ENCODE measurements around the gene SPOCK2. TPM values are rescaled to one million over a fixed set of nuclear protein-coding genes. Genes with fewer than 3 reads are reported as not detected.
A peak's percentile ranks its signal among the peaks of the same experiment; 100 is the strongest.

The SPOCK2 gene
- total and polyA plus RNA-seq, 4 donors = 79.7 to 312 (median 241) TPM

DNA sequence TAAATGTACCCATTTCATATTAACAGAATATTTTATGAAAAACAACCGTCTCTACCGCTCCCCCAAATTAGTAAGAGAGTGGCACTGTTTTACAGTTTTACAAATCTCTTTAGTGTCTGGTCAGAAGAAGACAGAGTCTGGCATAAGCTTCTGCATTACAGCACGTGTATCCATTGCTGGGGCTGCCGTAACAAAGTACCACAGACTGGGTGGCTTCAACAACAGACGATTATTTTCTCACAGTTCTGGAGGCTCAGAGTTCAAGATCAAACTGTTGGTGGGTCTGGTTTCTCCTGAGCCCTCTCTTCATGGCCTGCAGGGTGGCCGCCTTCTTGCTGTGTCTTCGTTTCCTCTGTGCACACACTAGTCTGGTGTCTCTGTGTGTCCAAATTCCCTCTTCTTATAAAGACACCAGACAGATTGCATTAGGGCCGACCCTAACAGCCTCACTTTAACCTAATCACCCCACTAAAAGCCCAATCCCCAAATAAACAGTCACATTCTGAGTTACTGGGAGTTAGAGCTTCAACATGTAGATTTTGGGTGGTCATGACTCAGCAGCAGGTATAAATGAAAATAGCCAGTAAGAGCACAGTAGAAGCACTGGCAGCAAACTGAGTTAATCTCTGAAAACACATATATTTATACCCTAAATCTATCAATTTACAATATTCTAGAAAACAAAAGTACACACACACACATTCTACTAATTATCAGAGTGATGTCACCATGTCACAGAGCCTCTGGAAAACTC is 4.0 kb upstream of the SPOCK2 start:
- no peaks in the 10 kb centered on the region for H3K9me3 ChIP-seq (ENCODE audit: control insufficient read depth, insufficient read depth, low read length)
- peaks cover 5% of the 10 kb centered on the region for H3K36me3 ChIP-seq (ENCODE audit: control insufficient read depth, insufficient read depth, low read length)
- H3K27me3 ChIP-seq (ENCODE audit: control insufficient read depth, insufficient read depth, low read length) = peaks cover 5% of the 10 kb centered on the region
- WGBS (ENCODE audit: insufficient coverage) = 76% methylated on average over 5 of the region's 8 CpGs
- DNase-seq (ENCODE audit: low read depth in 4 of 6, low spot score in 6 of 6) = no peak
- H3K27ac ChIP-seq (ENCODE audit: low read depth, low read length) = no peak overlapping the region
- no peak overlapping the region for H3K4me3 ChIP-seq (ENCODE audit: low read depth, low read length)
- peaks cover 23% of the 10 kb centered on the region for H3K4me1 ChIP-seq (ENCODE audit: control insufficient read depth, insufficient read depth, low read length)

GRCh38 chr10:72090326-72090725 is 2.0 kb upstream of the SPOCK2 start:
- WGBS (ENCODE audit: insufficient coverage) = no CpG with 5 or more reads among the region's 3 CpGs
- H3K4me1 ChIP-seq (ENCODE audit: control insufficient read depth, insufficient read depth, low read length) = peaks cover 40% of the 10 kb centered on the region
- no peak for DNase-seq (ENCODE audit: low read depth in 4 of 6, low spot score in 6 of 6)
- peak overlapping the region; percentile 88 for H3K27ac ChIP-seq (ENCODE audit: low read depth, low read length)
- peaks cover 5% of the 10 kb centered on the region for H3K27me3 ChIP-seq (ENCODE audit: control insufficient read depth, insufficient read depth, low read length)
- no peak overlapping the region for H3K4me3 ChIP-seq (ENCODE audit: low read depth, low read length)
- H3K36me3 ChIP-seq (ENCODE audit: control insufficient read depth, insufficient read depth, low read length) = peaks cover 8% of the 10 kb centered on the region
- H3K9me3 ChIP-seq (ENCODE audit: control insufficient read depth, insufficient read depth, low read length) = no peaks in the 10 kb centered on the region

GRCh38 chr10:72089618-72090017 is 1.3 kb upstream of the SPOCK2 start:
- peaks cover 6% of the 10 kb centered on the region for H3K36me3 ChIP-seq (ENCODE audit: control insufficient read depth, insufficient read depth, low read length)
- DNase-seq (ENCODE audit: low read depth in 4 of 6, low spot score in 6 of 6) = peak in 1 of 6 donors; percentile 77
- no peaks in the 10 kb centered on the region for H3K9me3 ChIP-seq (ENCODE audit: control insufficient read depth, insufficient read depth, low read length)
- no peak overlapping the region for H3K4me3 ChIP-seq (ENCODE audit: low read depth, low read length)
- H3K27ac ChIP-seq (ENCODE audit: low read depth, low read length) = peak overlapping the region; percentile 88
- WGBS (ENCODE audit: insufficient coverage) = no CpG with 5 or more reads among the region's 6 CpGs
- H3K27me3 ChIP-seq (ENCODE audit: control insufficient read depth, insufficient read depth, low read length) = peaks cover 5% of the 10 kb centered on the region
- peaks cover 45% of the 10 kb centered on the region for H3K4me1 ChIP-seq (ENCODE audit: control insufficient read depth, insufficient read depth, low read length)

DNA sequence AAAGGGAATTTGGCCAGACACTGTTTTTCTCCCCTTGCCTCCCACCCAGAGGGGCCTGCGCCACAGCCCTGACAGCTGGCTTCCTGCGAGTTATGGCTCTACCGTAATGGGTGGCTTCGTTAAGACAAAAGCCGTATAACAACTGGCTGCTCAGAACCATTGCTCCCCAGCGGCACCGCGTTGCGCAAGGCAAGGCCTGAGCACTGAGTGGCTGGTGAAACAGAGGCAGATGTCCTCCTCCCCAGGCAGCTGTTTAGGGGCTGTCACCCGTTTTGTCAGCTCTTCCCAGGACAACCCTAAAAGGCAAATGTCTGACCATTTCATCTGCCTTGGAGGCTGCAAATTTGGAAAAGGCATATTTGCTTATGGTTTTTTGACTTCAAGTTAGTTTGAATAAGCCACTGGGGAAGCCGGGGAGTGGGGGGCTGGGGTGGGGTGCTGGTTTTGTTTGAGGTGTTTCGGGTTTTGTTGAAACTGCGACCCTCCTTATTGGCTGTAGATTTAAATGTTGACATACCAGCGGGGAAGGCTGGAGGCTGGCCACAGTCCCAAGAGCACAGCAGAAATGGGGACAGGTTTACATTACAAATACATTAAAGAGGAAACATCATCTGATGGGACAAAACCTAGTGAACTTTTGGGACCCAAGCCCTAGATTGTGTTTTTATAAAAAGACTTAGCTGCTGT is 681 bp upstream of the SPOCK2 start:
- DNase-seq (ENCODE audit: low read depth in 4 of 6, low spot score in 6 of 6) = peak in 4 of 6 donors; percentile 58 to 97 (median 70)
- Histone ChIP-seq H3K36me3 (ENCODE audit: control insufficient read depth, insufficient read depth, low read length) (peaks cover 9% of the 10 kb centered on the region), H3K9me3 (ENCODE audit: control insufficient read depth, insufficient read depth, low read length) (no peaks in the 10 kb centered on the region), H3K4me1 (ENCODE audit: control insufficient read depth, insufficient read depth, low read length) (peaks cover 48% of the 10 kb centered on the region), H3K27ac (ENCODE audit: low read depth, low read length) (peak overlapping the region; percentile 88), H3K27me3 (ENCODE audit: control insufficient read depth, insufficient read depth, low read length) (peaks cover 5% of the 10 kb centered on the region), H3K4me3 (ENCODE audit: low read depth, low read length) (peak overlapping the region; percentile 60)
- WGBS (ENCODE audit: insufficient coverage) = 8% methylated on average over 11 of the region's 14 CpGs

GRCh38 chr10:72087392-72087968 is 871 bp downstream of the SPOCK2 start:
- Histone ChIP-seq H3K4me1 (ENCODE audit: control insufficient read depth, insufficient read depth, low read length) (peaks cover 56% of the 10 kb centered on the region), H3K27me3 (ENCODE audit: control insufficient read depth, insufficient read depth, low read length) (peaks cover 5% of the 10 kb centered on the region), H3K27ac (ENCODE audit: low read depth, low read length) (peak overlapping the region; percentile 88), H3K9me3 (ENCODE audit: control insufficient read depth, insufficient read depth, low read length) (no peaks in the 10 kb centered on the region), H3K36me3 (ENCODE audit: control insufficient read depth, insufficient read depth, low read length) (peaks cover 18% of the 10 kb centered on the region), H3K4me3 (ENCODE audit: low read depth, low read length) (peak overlapping the region; percentile 60)
- peak in 1 of 6 donors; percentile 57 for DNase-seq (ENCODE audit: low read depth in 4 of 6, low spot score in 6 of 6)
- WGBS (ENCODE audit: insufficient coverage) = under 1% methylated on average over 50 of the region's 50 CpGs

DNA sequence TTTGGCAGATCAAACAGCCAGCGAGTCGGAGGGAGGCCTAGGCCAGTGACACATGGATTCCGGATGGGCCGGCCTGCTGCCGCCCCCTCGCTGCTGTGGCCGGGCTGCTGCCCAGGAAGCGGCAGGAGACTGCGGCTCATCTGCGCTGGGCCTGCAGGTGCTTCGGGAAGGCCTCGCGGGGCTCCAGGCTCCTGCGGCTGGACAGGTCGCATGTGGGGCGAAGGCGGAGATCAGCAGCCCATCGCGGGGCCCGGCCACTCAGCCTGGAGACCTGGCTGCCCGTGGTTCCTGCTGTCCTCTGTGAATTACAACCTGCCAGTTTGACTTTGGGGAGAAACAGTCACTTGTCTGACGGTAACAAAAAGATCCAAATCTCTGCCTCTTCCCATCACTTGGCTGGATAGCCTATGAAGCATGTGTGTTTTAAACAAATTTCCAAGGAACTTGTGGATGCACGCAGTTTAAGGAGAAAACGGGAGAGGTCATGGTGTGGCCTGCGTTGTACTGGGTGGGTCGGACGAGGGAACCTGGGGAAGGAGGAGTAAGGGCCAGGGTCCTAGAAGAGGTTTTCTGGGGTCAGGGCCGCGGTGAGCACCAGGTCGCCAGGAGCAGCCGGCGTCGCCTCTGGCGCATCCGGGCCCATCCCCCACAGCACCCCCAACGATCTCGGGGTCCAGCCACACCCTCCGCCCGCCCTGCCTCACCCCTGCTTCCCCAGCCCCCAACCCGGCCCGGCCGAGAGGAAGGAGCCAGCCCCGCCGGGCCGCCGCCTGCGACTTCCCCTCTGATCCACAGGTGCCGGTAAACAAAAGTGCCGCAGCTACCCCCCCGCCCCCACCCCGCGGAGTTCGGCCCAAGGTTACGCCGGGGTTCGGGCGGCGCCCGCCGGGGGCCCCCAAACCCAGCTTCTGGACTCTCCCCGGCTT is 1.6 kb downstream of the SPOCK2 start:
- H3K27me3 ChIP-seq (ENCODE audit: control insufficient read depth, insufficient read depth, low read length) = peaks cover 5% of the 10 kb centered on the region
- DNase-seq (ENCODE audit: low read depth in 4 of 6, low spot score in 6 of 6) = peak in 1 of 6 donors; percentile 33
- 18% methylated on average over 60 of the region's 61 CpGs for WGBS (ENCODE audit: insufficient coverage)
- H3K9me3 ChIP-seq (ENCODE audit: control insufficient read depth, insufficient read depth, low read length) = no peaks in the 10 kb centered on the region
- peak overlapping the region; percentile 56 for H3K4me3 ChIP-seq (ENCODE audit: low read depth, low read length)
- H3K27ac ChIP-seq (ENCODE audit: low read depth, low read length) = peak overlapping the region; percentile 85
- H3K4me1 ChIP-seq (ENCODE audit: control insufficient read depth, insufficient read depth, low read length) = peaks cover 63% of the 10 kb centered on the region
- H3K36me3 ChIP-seq (ENCODE audit: control insufficient read depth, insufficient read depth, low read length) = peaks cover 25% of the 10 kb centered on the region

DNA sequence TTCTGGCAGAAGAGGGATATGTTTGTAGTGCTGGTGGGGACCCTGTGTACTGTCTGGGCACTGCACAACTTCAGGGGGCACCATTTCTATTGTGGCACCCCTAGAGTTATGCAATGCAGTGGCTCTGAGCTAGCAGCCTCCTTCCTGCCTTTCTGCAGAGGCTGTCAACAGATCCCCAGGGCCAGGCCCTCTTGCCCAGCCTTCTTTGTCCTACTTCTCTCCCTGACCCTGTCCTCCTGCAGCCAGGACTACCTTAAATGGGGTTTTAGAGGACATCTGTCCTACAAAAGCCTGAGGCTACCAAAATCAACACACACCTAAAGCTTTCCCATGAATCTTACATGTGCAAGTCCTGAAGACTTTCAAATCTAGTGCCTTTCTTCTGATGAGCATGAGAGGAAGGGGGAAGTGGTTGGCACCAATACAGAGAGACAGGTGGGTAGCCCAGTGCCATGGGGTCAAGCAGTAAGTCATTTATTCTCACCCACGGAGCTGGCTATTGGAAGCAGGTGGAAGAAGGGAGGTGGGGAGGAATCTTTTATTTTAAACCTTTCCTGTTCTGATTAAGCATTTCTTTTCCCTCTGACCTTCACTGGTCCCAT is 2.4 kb downstream of the SPOCK2 start:
- Histone ChIP-seq H3K36me3 (ENCODE audit: control insufficient read depth, insufficient read depth, low read length) (peaks cover 27% of the 10 kb centered on the region), H3K4me1 (ENCODE audit: control insufficient read depth, insufficient read depth, low read length) (peaks cover 71% of the 10 kb centered on the region), H3K9me3 (ENCODE audit: control insufficient read depth, insufficient read depth, low read length) (no peaks in the 10 kb centered on the region), H3K27me3 (ENCODE audit: control insufficient read depth, insufficient read depth, low read length) (peaks cover 5% of the 10 kb centered on the region), H3K27ac (ENCODE audit: low read depth, low read length) (peak overlapping the region; percentile 49), H3K4me3 (ENCODE audit: low read depth, low read length) (peak overlapping the region; percentile 56)
- DNase-seq (ENCODE audit: low read depth in 4 of 6, low spot score in 6 of 6) = no peak
- no CpG with 5 or more reads among the region's 1 CpG for WGBS (ENCODE audit: insufficient coverage)

DNA sequence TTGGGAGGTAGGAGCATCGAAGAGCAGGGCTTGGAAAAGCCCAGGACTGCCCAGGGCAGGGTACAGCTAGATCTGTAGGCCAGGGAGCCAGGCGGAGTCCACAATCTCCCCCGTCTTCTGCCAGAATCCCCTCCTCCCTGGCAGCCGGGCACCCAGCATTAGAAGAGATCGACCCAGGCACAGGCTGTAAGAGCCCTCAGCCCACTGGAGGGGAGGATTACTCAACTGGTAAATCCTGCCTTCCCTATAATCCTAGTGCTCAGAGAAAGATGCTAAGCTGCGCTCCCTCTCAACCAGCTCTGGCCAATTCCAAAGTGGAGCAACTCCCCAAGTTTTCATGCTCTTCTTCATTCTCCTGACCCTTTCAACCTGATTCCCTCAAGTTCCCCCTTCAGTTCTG is 3.2 kb downstream of the SPOCK2 start:
- Histone ChIP-seq H3K4me1 (ENCODE audit: control insufficient read depth, insufficient read depth, low read length) (peaks cover 79% of the 10 kb centered on the region), H3K9me3 (ENCODE audit: control insufficient read depth, insufficient read depth, low read length) (no peaks in the 10 kb centered on the region), H3K27me3 (ENCODE audit: control insufficient read depth, insufficient read depth, low read length) (peaks cover 5% of the 10 kb centered on the region), H3K4me3 (ENCODE audit: low read depth, low read length) (no peak overlapping the region), H3K27ac (ENCODE audit: low read depth, low read length) (peak overlapping the region; percentile 49), H3K36me3 (ENCODE audit: control insufficient read depth, insufficient read depth, low read length) (peaks cover 32% of the 10 kb centered on the region)
- DNase-seq (ENCODE audit: low read depth in 4 of 6, low spot score in 6 of 6) = no peak
- 56% methylated on average over 4 of the region's 6 CpGs for WGBS (ENCODE audit: insufficient coverage)

All from spinal cord (tissue), 10 donors.